ENCODE data around the gene OTX1.

DNA sequence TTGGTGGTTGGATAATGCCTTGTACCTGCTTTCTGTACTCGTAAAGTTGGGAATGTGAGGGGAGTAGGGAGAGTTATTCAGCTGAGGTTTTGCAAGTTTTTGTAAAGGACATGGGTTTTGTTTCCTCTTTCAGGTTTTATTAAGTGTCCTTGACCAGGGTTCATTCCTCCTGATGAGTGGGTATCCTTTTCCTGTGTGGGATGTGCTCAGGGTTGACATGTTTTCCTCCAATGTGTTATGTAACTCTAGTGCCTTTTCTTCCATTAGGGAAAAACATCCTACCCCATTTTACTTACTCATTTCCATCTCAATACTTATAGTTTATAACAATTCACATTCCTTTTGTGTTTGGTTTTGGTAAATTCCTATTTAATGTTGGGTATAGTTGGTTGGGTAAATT lies 48.4 kb downstream of the OTX1 start:
- TF ChIP-seq TAF1 (IDR thresholded peaks at IDR 0.05; ENCODE audit: borderline replicate concordance, low read depth, low read length) (no peak), POLR2AphosphoS5 (IDR thresholded peaks at IDR 0.05; ENCODE audit: low read depth, low read length) (no peak), FOSL2 (IDR thresholded peaks at IDR 0.05; ENCODE audit: borderline replicate concordance, low read depth) (no peak), FOXM1 (IDR thresholded peaks at IDR 0.05; ENCODE audit: low read depth) (no peak), YY1 (IDR thresholded peaks at IDR 0.05; ENCODE audit: low read depth) (no peak), RFX5 (IDR thresholded peaks at IDR 0.05; ENCODE audit: low read length) (no peak)
- TF ChIP-seq, protein P1, sequence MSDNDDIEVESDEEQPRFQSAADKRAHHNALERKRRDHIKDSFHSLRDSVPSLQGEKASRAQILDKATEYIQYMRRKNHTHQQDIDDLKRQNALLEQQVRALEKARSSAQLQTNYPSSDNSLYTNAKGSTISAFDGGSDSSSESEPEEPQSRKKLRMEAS (IDR thresholded peaks at IDR 0.05; ENCODE audit: low read depth), result no peak
